Glutamatergic neuron (in vitro differentiated cells): ENCODE data around the gene KCNA1. TPM values are rescaled to one million over a fixed set of nuclear protein-coding genes. Genes with fewer than 3 reads are reported as not detected.

ENCODE experiments used
- DNase-seq: peaks from one replicate; pipeline ENCODE4 v3.0.0; 2022
- H3K27ac Mint-ChIP-seq: one replicate; pipeline ENCODE4 v1.8.0; 2020; ENCODE audit warnings: mild to moderate bottlenecking, mixed read lengths, inconsistent platforms; ENCODE audit not compliant: unreplicated experiment
- H3K27me3 Mint-ChIP-seq: one replicate; pipeline ENCODE4 v1.8.0; 2020; ENCODE audit warnings: mild to moderate bottlenecking, moderate library complexity, mixed read lengths, inconsistent platforms; ENCODE audit not compliant: unreplicated experiment
- H3K36me3 Mint-ChIP-seq: one replicate; pipeline ENCODE4 v1.8.0; 2020; ENCODE audit warnings: mild to moderate bottlenecking, mixed read lengths, inconsistent platforms; ENCODE audit not compliant: unreplicated experiment
- H3K4me1 Mint-ChIP-seq: one replicate; pipeline ENCODE4 v1.8.0; 2020; ENCODE audit warnings: mild to moderate bottlenecking, low read depth, mixed read lengths, inconsistent platforms; ENCODE audit not compliant: unreplicated experiment
- H3K4me3 Mint-ChIP-seq: one replicate; pipeline ENCODE4 v1.8.0; 2020; ENCODE audit warnings: mild to moderate bottlenecking, mixed read lengths, inconsistent platforms; ENCODE audit not compliant: unreplicated experiment
- H3K9me3 Mint-ChIP-seq: one replicate; pipeline ENCODE4 v1.8.0; 2020; ENCODE audit warnings: mild to moderate bottlenecking, moderate library complexity, mixed read lengths, inconsistent platforms; ENCODE audit not compliant: unreplicated experiment
- CTCF ChIP-seq: fragments of 200-600 bp; sonication (generic); IDR thresholded peaks from one replicate; pipeline ENCODE4 v1.5.0; 2021; ENCODE audit not compliant: partially characterized antibody, unreplicated experiment
- total RNA-seq: library from RNA; stranded (reverse); fragmentation: NEBNext Ultra II Directional; extraction: Animal tissue kit (Norgen Biotek cat#: 25700); gene quantifications from one replicate; pipeline ENCODE4 v1.2.1, GENCODE V29; 2021; ENCODE audit not compliant: unreplicated experiment

KCNA1 gene
- total RNA-seq, 1 donor from 2014 or later = 0.05 TPM

GRCh38 chr12:4894019-4894418 is 15.7 kb upstream of the KCNA1 start:
- peaks cover 1% of the 10 kb centered on the region for H3K9me3 Mint-ChIP-seq
- TF ChIP-seq CTCF = no peak
- peaks cover 3% of the 10 kb centered on the region for H3K36me3 Mint-ChIP-seq
- no peak overlapping the region for H3K27ac Mint-ChIP-seq
- H3K4me3 Mint-ChIP-seq = no peak overlapping the region
- no peaks in the 10 kb centered on the region for H3K4me1 Mint-ChIP-seq
- DNase-seq = no peak
- no peaks in the 10 kb centered on the region for H3K27me3 Mint-ChIP-seq

DNA sequence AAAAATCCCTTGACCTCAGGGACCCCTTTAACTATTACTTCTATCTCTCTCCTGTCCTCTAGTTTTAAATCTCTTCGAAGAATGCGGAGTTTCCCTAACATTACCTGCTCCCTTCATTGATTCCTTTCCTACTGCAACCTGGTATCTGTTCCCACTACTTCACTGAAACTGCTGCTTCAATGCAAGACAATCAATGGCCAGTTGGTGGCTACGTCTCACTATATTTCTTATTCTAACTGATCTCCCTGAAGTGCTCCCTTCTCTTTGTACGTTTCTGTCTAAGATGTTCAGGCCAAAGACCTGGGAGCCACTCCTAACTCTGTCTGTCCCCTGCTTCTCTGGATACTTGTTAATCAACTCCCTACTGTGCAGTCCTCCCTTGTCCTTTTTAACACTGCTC is 10.3 kb upstream of the KCNA1 start:
- DNase-seq = no peak
- Mint-ChIP-seq H3K27ac (no peak overlapping the region), H3K4me3 (no peak overlapping the region), H3K27me3 (no peaks in the 10 kb centered on the region), H3K9me3 (no peaks in the 10 kb centered on the region), H3K4me1 (no peaks in the 10 kb centered on the region), H3K36me3 (peaks cover 3% of the 10 kb centered on the region)
- no peak for TF ChIP-seq CTCF

DNA sequence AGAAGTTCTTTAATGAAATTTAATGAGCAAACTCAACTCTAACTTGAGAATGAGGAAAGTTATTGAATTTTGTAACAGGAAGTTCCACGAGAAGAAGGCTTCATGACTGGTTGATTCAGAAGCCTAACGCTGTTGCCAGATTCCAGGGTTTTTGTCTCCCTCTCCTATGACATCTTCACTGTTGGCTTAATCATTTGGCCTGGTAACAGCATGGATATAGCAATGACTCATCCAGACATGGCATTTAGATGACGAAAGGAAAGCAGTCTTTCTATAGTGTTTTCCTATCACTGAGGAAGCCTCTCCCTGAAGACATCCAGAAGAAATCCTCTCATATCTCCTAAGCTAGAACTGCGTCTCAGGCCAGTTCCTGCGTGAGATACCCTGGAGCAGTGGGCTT is 9.4 kb upstream of the KCNA1 start:
- H3K27ac Mint-ChIP-seq = no peak overlapping the region
- H3K9me3 Mint-ChIP-seq = no peaks in the 10 kb centered on the region
- no peaks in the 10 kb centered on the region for H3K27me3 Mint-ChIP-seq
- TF ChIP-seq CTCF = no peak
- H3K36me3 Mint-ChIP-seq = peaks cover 2% of the 10 kb centered on the region
- H3K4me1 Mint-ChIP-seq = no peaks in the 10 kb centered on the region
- no peak for DNase-seq
- no peak overlapping the region for H3K4me3 Mint-ChIP-seq

GRCh38 chr12:4905316-4905715 is 4.4 kb upstream of the KCNA1 start:
- TF ChIP-seq CTCF = no peak
- no peak for DNase-seq
- Mint-ChIP-seq H3K4me3 (no peak overlapping the region), H3K27me3 (peaks cover 3% of the 10 kb centered on the region), H3K36me3 (no peaks in the 10 kb centered on the region), H3K9me3 (no peaks in the 10 kb centered on the region), H3K27ac (no peak overlapping the region), H3K4me1 (no peaks in the 10 kb centered on the region)

GRCh38 chr12:4908684-4909409 is 858 bp upstream of the KCNA1 start:
- Mint-ChIP-seq H3K27ac (no peak overlapping the region), H3K27me3 (peaks cover 20% of the 10 kb centered on the region)

More at GRCh38 chr12:4908684-4909409, 858 bp upstream of the KCNA1 start:
- H3K36me3 Mint-ChIP-seq = peaks cover 8% of the 10 kb centered on the region
- peaks cover 3% of the 10 kb centered on the region for H3K4me1 Mint-ChIP-seq
- peak; percentile 73 for DNase-seq
- peaks cover 8% of the 10 kb centered on the region for H3K9me3 Mint-ChIP-seq
- peak; percentile 19 for TF ChIP-seq CTCF
- H3K4me3 Mint-ChIP-seq = peak overlapping the region; percentile 87
